Upper lobe of left lung (tissue), 6 donors: Measurements from ENCODE around the gene SDK1. TPM values are rescaled to one million over a fixed set of nuclear protein-coding genes. Genes with fewer than 3 reads are reported as not detected.
A peak's percentile ranks its signal among the peaks of the same experiment; 100 is the strongest.

ENCODE experiments used
- ATAC-seq, 2 donors: fragments of 200-7000 bp; cut with Tn5 transposase; one replicate each; pipeline ENCODE4 v1.9.1; 2022; ENCODE audit warnings: mild to moderate bottlenecking in 2 of 2, moderate library complexity in 2 of 2; ENCODE audit not compliant: low FRiP score in 2 of 2
- DNase-seq, 2 donors: peaks; one replicate each; pipeline ENCODE4 v3.0.0-alpha.2; 2019 to 2020
- H3K27ac ChIP-seq, 4 donors: fragments of 200-600 bp; sonication (generic); one replicate each; pipeline ENCODE4 v1.5.1; 2016 to 2019
- H3K27me3 ChIP-seq, 4 donors: fragments of 200-600 bp; sonication (generic); one replicate each; pipeline ENCODE4 v1.5.1; 2017 to 2019
- H3K36me3 ChIP-seq, 4 donors: fragments of 200-600 bp; sonication (generic); one replicate each; pipeline ENCODE4 v1.5.1; 2016 to 2019
- H3K4me1 ChIP-seq, 4 donors: fragments of 200-600 bp; sonication (generic); one replicate each; pipeline ENCODE4 v1.5.1; 2018 to 2019
- H3K4me3 ChIP-seq, 4 donors: fragments of 200-600 bp; sonication (generic); one replicate each; pipeline ENCODE4 v1.5.1; 2017 to 2019; ENCODE audit warnings: mild to moderate bottlenecking in 2 of 4, moderate library complexity in 1 of 4
- H3K9me3 ChIP-seq, 4 donors: fragments of 200-600 bp; sonication (generic); one replicate each; pipeline ENCODE4 v1.5.1; 2018 to 2019
- EP300 ChIP-seq, 4 donors: sonication (generic); formaldehyde crosslinking; IDR thresholded peaks; one replicate each; pipeline ENCODE4 v1.5.1; 2017; ENCODE audit warnings: antibody characterized with exemption in 4 of 4, control low read depth in 2 of 4
- POLR2A ChIP-seq, 4 donors: fragments of 450-650 bp; IDR thresholded peaks; one replicate each; pipeline ENCODE4 v1.5.1; 2016 to 2017; ENCODE audit warnings: antibody characterized with exemption in 4 of 4, mild to moderate bottlenecking in 2 of 4
- POLR2AphosphoS5 ChIP-seq, 2 donors: sonication (generic); formaldehyde crosslinking; IDR thresholded peaks; one replicate each; pipeline ENCODE4 v1.5.1; 2017; ENCODE audit warnings: antibody characterized with exemption in 2 of 2
- WGBS, 2 donors: methylation state at CpG; one replicate each; pipeline ENCODE4 v1.1.5; 2017 to 2018; 5-methylcytosine and 5-hydroxymethylcytosine counted together
- total RNA-seq, 6 donors: library from RNA; depleted of rRNA in 4 of 6; stranded (reverse); fragments of >200 nt in 4 of 6; gene quantifications; one replicate each; pipeline versions ENCODE4 v1.1.0 to v1.2.1, GENCODE V29; 2016 to 2021
- TF ChIP-seq, protein P1 (sequence below), 6 experiments: fragments of 450-650 bp in 4 of 6; fragments of 200-600 bp in 2 of 6; sonication (generic) in 2 of 6; IDR thresholded peaks; one replicate each; pipeline ENCODE4 v1.5.1; 2016 to 2019; ENCODE audit warnings: antibody characterized with exemption in 6 of 6
- donor health status: DM: no; HTN: no; CAD: no; lungs with moderate emphysema.
- donor health status: DM: no; HTN: yes; CAD: no; lungs with severe emphysema.

SDK1 gene
- total RNA-seq, 6 donors from 2014 or later: 9.3 to 90.1 (median 11.8) TPM

DNA sequence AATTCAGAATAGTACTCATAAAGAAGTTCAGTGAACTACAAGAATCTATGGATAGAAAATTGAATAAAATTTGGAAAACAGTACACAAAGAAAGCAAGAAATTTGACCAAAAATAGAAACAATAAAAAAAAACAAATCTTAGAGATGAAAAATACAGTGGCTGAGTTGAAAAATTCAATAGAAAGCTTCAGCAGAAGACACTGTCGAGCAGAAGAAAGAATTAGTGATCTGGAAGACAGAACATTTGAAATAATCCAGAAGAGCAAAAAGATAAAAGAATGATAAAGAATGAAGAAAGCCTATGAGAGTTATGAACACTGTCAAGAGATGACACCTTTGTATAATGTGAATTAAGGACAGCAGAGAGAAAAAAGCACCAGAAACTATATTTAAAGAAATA, 480.6 kb downstream of the SDK1 start:
- Histone ChIP-seq H3K4me3 (no peak overlapping the region), H3K9me3 (peaks cover 0 to 8% (median 4%) of the 10 kb centered on the region in 4 donors), H3K36me3 (no peaks in the 10 kb centered on the region), H3K4me1 (no peaks in the 10 kb centered on the region), H3K27me3 (no peaks in the 10 kb centered on the region), H3K27ac (no peak overlapping the region)
- DNase-seq (no peak), ATAC-seq (no peak)
- TF ChIP-seq, protein P1, sequence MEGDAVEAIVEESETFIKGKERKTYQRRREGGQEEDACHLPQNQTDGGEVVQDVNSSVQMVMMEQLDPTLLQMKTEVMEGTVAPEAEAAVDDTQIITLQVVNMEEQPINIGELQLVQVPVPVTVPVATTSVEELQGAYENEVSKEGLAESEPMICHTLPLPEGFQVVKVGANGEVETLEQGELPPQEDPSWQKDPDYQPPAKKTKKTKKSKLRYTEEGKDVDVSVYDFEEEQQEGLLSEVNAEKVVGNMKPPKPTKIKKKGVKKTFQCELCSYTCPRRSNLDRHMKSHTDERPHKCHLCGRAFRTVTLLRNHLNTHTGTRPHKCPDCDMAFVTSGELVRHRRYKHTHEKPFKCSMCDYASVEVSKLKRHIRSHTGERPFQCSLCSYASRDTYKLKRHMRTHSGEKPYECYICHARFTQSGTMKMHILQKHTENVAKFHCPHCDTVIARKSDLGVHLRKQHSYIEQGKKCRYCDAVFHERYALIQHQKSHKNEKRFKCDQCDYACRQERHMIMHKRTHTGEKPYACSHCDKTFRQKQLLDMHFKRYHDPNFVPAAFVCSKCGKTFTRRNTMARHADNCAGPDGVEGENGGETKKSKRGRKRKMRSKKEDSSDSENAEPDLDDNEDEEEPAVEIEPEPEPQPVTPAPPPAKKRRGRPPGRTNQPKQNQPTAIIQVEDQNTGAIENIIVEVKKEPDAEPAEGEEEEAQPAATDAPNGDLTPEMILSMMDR (IDR thresholded peaks at IDR 0.05): no peak
- no peak for TF ChIP-seq EP300 (IDR thresholded peaks at IDR 0.05)
- no peak for TF ChIP-seq POLR2AphosphoS5 (IDR thresholded peaks at IDR 0.05)
- no peak for TF ChIP-seq POLR2A (IDR thresholded peaks at IDR 0.05)
- 79% methylated on average over 1 of the region's 1 CpG for WGBS, 2 donors

DNA sequence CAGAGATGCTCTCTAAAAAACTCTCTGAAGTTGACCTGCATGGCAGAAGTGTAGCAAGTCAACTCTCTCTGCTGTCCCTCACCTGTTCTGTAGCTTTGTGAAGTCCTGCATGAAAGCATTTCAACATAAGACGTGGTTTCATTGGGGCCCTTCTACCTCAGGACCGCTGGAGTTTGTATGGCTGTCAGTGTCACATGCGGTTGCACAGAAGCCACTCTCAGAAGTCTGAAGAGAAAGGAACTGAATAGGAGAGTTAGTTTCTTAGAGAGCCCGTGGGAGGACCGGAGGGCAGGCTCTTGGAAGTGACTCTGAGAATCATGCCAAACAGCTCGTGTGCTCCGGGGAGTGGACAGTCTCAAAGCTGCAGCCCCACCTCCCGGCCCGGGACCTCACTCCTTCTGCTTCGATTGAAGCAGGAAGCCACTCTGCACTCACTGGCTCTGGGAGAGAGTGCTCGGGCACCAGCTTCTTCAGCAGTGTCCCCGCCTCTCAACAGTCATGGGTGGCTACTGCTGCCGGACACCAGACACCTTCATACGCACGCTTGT, 486.7 kb downstream of the SDK1 start:
- Histone ChIP-seq H3K27ac (no peak overlapping the region), H3K27me3 (no peaks in the 10 kb centered on the region), H3K4me3 (no peak overlapping the region), H3K36me3 (no peaks in the 10 kb centered on the region), H3K9me3 (no peaks in the 10 kb centered on the region), H3K4me1 (no peaks in the 10 kb centered on the region)
- peak in 1 of 2 donors; percentile 30 for DNase-seq
- 32 to 37% methylated on average over 14 to 15 of the region's 15 CpGs for WGBS, 2 donors
- peak; percentile 27 to 53 for ATAC-seq
- TF ChIP-seq, protein P1 (IDR thresholded peaks at IDR 0.05): no peak
- TF ChIP-seq POLR2A (IDR thresholded peaks at IDR 0.05) (no peak), EP300 (IDR thresholded peaks at IDR 0.05) (no peak)

DNA sequence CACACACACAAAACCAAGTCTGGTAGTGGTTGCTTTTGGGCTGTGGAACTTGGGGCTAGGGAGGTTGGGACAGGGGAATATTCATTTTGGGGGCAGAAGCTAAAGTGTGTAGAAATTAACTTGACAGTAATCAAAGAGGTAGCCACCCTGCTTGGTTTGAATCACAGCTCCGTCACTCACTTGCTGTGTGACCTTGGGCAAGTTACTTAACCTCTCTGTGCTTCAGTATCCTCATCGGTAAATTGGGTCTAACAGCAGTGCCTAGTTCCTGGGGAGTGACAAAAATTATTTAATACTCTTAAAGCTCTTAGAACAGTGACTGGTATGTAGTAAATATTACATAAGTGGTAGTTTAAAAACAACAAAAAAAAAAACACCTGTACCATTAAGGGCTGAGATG, 489.8 kb downstream of the SDK1 start:
- ATAC-seq (no peak), DNase-seq (no peak)
- Histone ChIP-seq H3K27ac (no peak overlapping the region), H3K27me3 (no peaks in the 10 kb centered on the region), H3K9me3 (no peaks in the 10 kb centered on the region), H3K4me3 (no peak overlapping the region), H3K4me1 (no peaks in the 10 kb centered on the region), H3K36me3 (no peaks in the 10 kb centered on the region)
- WGBS, 2 donors: 81 to 95% methylated on average over 2 of the region's 2 CpGs
- TF ChIP-seq, protein P1 (IDR thresholded peaks at IDR 0.05): no peak
- TF ChIP-seq EP300 (IDR thresholded peaks at IDR 0.05): no peak

DNA sequence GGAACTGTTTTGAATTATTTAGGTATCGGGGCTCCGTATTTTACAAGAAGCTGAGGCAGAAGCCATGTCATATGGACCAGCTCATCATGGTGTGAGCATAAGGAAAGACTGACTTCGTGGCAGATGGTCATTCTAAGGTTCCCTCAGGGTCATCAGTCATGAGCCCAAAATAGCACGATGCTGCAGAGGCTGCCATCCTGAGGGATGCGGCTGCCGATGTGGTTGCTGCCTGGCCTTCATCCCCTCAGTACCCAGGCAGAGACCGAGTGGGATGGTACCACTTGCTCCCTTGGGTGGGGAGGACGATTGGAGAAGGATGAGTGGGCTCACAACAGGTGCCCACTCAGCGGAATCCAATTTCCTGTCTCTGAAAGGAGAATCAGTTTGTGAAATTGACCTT, 490.3 kb downstream of the SDK1 start:
- no peak overlapping the region for H3K27ac ChIP-seq
- no peaks in the 10 kb centered on the region for H3K4me1 ChIP-seq
- TF ChIP-seq POLR2A (IDR thresholded peaks at IDR 0.05) (no peak), EP300 (IDR thresholded peaks at IDR 0.05) (no peak), POLR2AphosphoS5 (IDR thresholded peaks at IDR 0.05) (no peak)
- TF ChIP-seq, protein P1 (IDR thresholded peaks at IDR 0.05): no peak
- DNase-seq (no peak), ATAC-seq (no peak)
- WGBS, 2 donors: 77 to 83% methylated on average over 9 of the region's 9 CpGs
- no peak overlapping the region for H3K4me3 ChIP-seq
- no peaks in the 10 kb centered on the region for H3K36me3 ChIP-seq
- no peaks in the 10 kb centered on the region for H3K27me3 ChIP-seq
- no peaks in the 10 kb centered on the region for H3K9me3 ChIP-seq

DNA sequence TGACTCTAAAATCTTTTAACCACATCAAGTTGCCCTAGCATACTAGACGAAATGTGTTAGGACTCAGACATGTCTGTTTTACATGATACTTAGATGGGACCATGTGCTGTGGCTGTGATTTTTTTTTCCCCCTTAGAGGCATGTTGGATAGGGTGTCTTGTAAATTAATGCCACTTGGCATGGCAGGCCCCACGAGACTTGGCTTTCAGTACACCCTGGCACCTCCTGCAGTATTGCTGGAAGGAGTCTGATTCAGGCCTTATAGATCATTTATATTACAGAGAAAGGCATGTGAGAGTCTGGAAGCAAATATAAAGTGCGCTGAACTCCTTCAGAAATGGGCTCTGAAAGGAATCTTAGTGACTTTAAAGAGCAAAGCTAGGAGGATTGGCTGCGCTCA, 494.1 kb downstream of the SDK1 start:
- ATAC-seq (no peak), DNase-seq (no peak)
- no peak overlapping the region for H3K4me3 ChIP-seq
- no peak for TF ChIP-seq EP300 (IDR thresholded peaks at IDR 0.05)
- TF ChIP-seq, protein P1 (IDR thresholded peaks at IDR 0.05): no peak
- TF ChIP-seq POLR2A (IDR thresholded peaks at IDR 0.05): no peak
- TF ChIP-seq POLR2AphosphoS5 (IDR thresholded peaks at IDR 0.05): no peak
- H3K4me1 ChIP-seq: no peaks in the 10 kb centered on the region
- no peaks in the 10 kb centered on the region for H3K27me3 ChIP-seq
- H3K27ac ChIP-seq: no peak overlapping the region
- H3K9me3 ChIP-seq: no peaks in the 10 kb centered on the region
- 78 to 89% methylated on average over 4 of the region's 4 CpGs for WGBS, 2 donors
- no peaks in the 10 kb centered on the region for H3K36me3 ChIP-seq
